Stomach (tissue), 9 donors: ENCODE measurements around the gene COP1. TPM values are rescaled to one million over a fixed set of nuclear protein-coding genes. Genes with fewer than 3 reads are reported as not detected.

Source experiments
- DNase-seq, 2 donors: peaks; one replicate each; pipeline versions ENCODE4 v3.0.0 to v3.0.0-alpha.2; 2013 to 2019
- H3K27ac ChIP-seq, 5 donors: fragments of 200-600 bp in 4 of 5; sonication (generic) in 4 of 5; one replicate each; pipeline ENCODE4 v1.5.1; 2013 to 2019; ENCODE audit warnings: mild to moderate bottlenecking in 1 of 5, moderate library complexity in 1 of 5
- H3K27me3 ChIP-seq, 3 donors: fragments of 200-600 bp; sonication (generic); one replicate each; pipeline ENCODE4 v1.5.1; 2017 to 2019; ENCODE audit warnings: mixed run types in 1 of 3
- H3K36me3 ChIP-seq, 4 donors: fragments of 200-600 bp; sonication (generic); 1 replicate in 3 of 4; 2 replicates in 1 of 4; pipeline ENCODE4 v1.5.1; 2016 to 2019
- H3K4me1 ChIP-seq, 4 donors: fragments of 200-600 bp; sonication (generic); one replicate each; pipeline ENCODE4 v1.5.1; 2016 to 2019
- H3K4me3 ChIP-seq, 4 donors: fragments of 200-600 bp; sonication (generic) in 3 of 4; one replicate each; pipeline ENCODE4 v1.5.1; 2016 to 2019; ENCODE audit warnings: mild to moderate bottlenecking in 1 of 4
- H3K9me3 ChIP-seq, 4 donors: fragments of 200-600 bp; sonication (generic); one replicate each; pipeline ENCODE4 v1.5.1; 2016 to 2019
- CTCF ChIP-seq, 7 experiments: fragments of 450-650 bp in 4 of 7; fragments of 200-600 bp in 3 of 7; sonication (generic) in 3 of 7; IDR thresholded peaks; one replicate each; pipeline ENCODE4 v1.5.1; 2016 to 2019; ENCODE audit warnings: antibody characterized with exemption in 7 of 7, control low read depth in 2 of 7, mild to moderate bottlenecking in 1 of 7
- EP300 ChIP-seq: sonication (generic); formaldehyde crosslinking; IDR thresholded peaks from one replicate; pipeline ENCODE4 v1.6.1; 2017; ENCODE audit warnings: antibody characterized with exemption
- POLR2A ChIP-seq, 4 donors: fragments of 450-650 bp; IDR thresholded peaks; one replicate each; pipeline ENCODE4 v1.6.1; 2016; ENCODE audit warnings: antibody characterized with exemption in 4 of 4, control low read depth in 2 of 4, mild to moderate bottlenecking in 1 of 4, moderate library complexity in 1 of 4
- POLR2AphosphoS5 ChIP-seq, 3 donors: sonication (generic); formaldehyde crosslinking; IDR thresholded peaks; one replicate each; pipeline ENCODE4 v1.6.1; 2016; ENCODE audit warnings: antibody characterized with exemption in 3 of 3
- WGBS, 5 donors: extraction: QIAGEN DNeasy Blood & Tissue Kit in 3 of 5; methylation state at CpG; one replicate each; pipeline versions ENCODE4 v1.1.5 to v1.1.7; 2013 to 2018; 5-methylcytosine and 5-hydroxymethylcytosine counted together
- intact Hi-C: fragments of 100-400 bp; cut with DNase I; formaldehyde crosslinking; loops from one replicate; pipeline ENCODE4 v1.15.1; 2023; ENCODE audit warnings: low total_unique reads
- polyA plus RNA-seq, 3 donors: library from polyadenylated mRNA; stranded (reverse); fragments of 200-250 nt; gene quantifications; one replicate each; pipeline ENCODE4 v1.2.3, GENCODE V29; 2013
- total RNA-seq, 5 donors: library from RNA; depleted of rRNA; stranded (reverse); fragments of >200 nt; gene quantifications; one replicate each; pipeline versions ENCODE4 v1.1.0 to v1.2.3, GENCODE V29; 2014 to 2016
- donor health status: healthy with polysubstance abuse.
- donor health status: Bipolar disorder and iron deficiency.
- donor health status: healthy.

The COP1 gene
- total and polyA plus RNA-seq, 8 donors = 36.2 to 127 (median 55.1) TPM

GRCh38 chr1:176193023-176193422, 14.1 kb downstream of the COP1 start:
- WGBS, 5 donors = 52 to 69% (median 62%) methylated on average over 1 of the region's 1 CpG
- no peaks in the 10 kb centered on the region for H3K9me3 ChIP-seq
- no peak for TF ChIP-seq POLR2AphosphoS5 (IDR thresholded peaks at IDR 0.05)
- no peak for TF ChIP-seq CTCF (IDR thresholded peaks at IDR 0.05)
- TF ChIP-seq EP300 = no peak
- TF ChIP-seq POLR2A (IDR thresholded peaks at IDR 0.05) = no peak
- no peak for DNase-seq
- H3K36me3 ChIP-seq = no peaks in the 10 kb centered on the region
- H3K27ac ChIP-seq = no peak overlapping the region
- intact Hi-C loops = no loop called here
- H3K27me3 ChIP-seq = no peaks in the 10 kb centered on the region
- peaks cover 0 to 32% (median 3%) of the 10 kb centered on the region in 4 donors for H3K4me1 ChIP-seq
- no peak overlapping the region for H3K4me3 ChIP-seq

GRCh38 chr1:176188604-176189003, 18.5 kb downstream of the COP1 start:
- WGBS, 5 donors = 93 to 100% (median 98%) methylated on average over 2 of the region's 2 CpGs
- Histone ChIP-seq H3K9me3 (no peaks in the 10 kb centered on the region), H3K36me3 (peaks cover 0 to under 1% (median 0%) of the 10 kb centered on the region in 4 donors), H3K4me1 (peaks cover 0 to 29% (median 4%) of the 10 kb centered on the region in 4 donors), H3K27me3 (no peaks in the 10 kb centered on the region), H3K4me3 (no peak overlapping the region), H3K27ac (no peak overlapping the region)
- intact Hi-C loops = no loop called here
- no peak for DNase-seq
- TF ChIP-seq CTCF (IDR thresholded peaks at IDR 0.05) = no peak
- TF ChIP-seq EP300 = no peak
- no peak for TF ChIP-seq POLR2A (IDR thresholded peaks at IDR 0.05)
- TF ChIP-seq POLR2AphosphoS5 (IDR thresholded peaks at IDR 0.05) = no peak

GRCh38 chr1:176187001-176187400, 20.1 kb downstream of the COP1 start:
- H3K36me3 ChIP-seq = peaks cover 0 to 16% (median 6%) of the 10 kb centered on the region in 4 donors
- H3K27me3 ChIP-seq = no peaks in the 10 kb centered on the region
- no peak overlapping the region for H3K4me3 ChIP-seq
- no peak for DNase-seq
- no peak for TF ChIP-seq POLR2A (IDR thresholded peaks at IDR 0.05)
- TF ChIP-seq CTCF (IDR thresholded peaks at IDR 0.05) = no peak
- no peak for TF ChIP-seq EP300
- no peak for TF ChIP-seq POLR2AphosphoS5 (IDR thresholded peaks at IDR 0.05)
- WGBS, 5 donors = 84 to 98% (median 95%) methylated on average over 3 of the region's 3 CpGs
- no peaks in the 10 kb centered on the region for H3K9me3 ChIP-seq
- no peak overlapping the region for H3K27ac ChIP-seq
- H3K4me1 ChIP-seq = peaks cover 0 to 32% (median 6%) of the 10 kb centered on the region in 4 donors
- intact Hi-C loops = no loop called here

GRCh38 chr1:176183618-176184017, 23.5 kb downstream of the COP1 start:
- DNase-seq = no peak
- no peak overlapping the region for H3K4me3 ChIP-seq
- no peaks in the 10 kb centered on the region for H3K27me3 ChIP-seq
- 62 to 77% (median 72%) methylated on average over 3 of the region's 3 CpGs for WGBS, 5 donors
- peaks cover 0 to 20% (median 8%) of the 10 kb centered on the region in 4 donors for H3K4me1 ChIP-seq
- H3K9me3 ChIP-seq = no peaks in the 10 kb centered on the region
- TF ChIP-seq EP300 = no peak
- peaks cover 0 to 28% (median 23%) of the 10 kb centered on the region in 4 donors for H3K36me3 ChIP-seq
- intact Hi-C loops = no loop called here
- H3K27ac ChIP-seq = no peak overlapping the region

- WGBS, 5 donors = 69 to 75% (median 73%) methylated on average over 5 of the region's 5 CpGs
- H3K27me3 ChIP-seq = no peaks in the 10 kb centered on the region
- peak in 1 of 2 donors; percentile 1 for DNase-seq
- intact Hi-C loops = no loop called here
- no peaks in the 10 kb centered on the region for H3K9me3 ChIP-seq
- no peak overlapping the region for H3K4me3 ChIP-seq
- H3K27ac ChIP-seq = no peak overlapping the region
- peaks cover 0 to 15% (median 6%) of the 10 kb centered on the region in 4 donors for H3K4me1 ChIP-seq
- TF ChIP-seq CTCF (IDR thresholded peaks at IDR 0.05) = no peak
- TF ChIP-seq POLR2A (IDR thresholded peaks at IDR 0.05) = no peak
- TF ChIP-seq POLR2AphosphoS5 (IDR thresholded peaks at IDR 0.05) = no peak
- no peak for TF ChIP-seq EP300
- H3K36me3 ChIP-seq = peaks cover 0 to 45% (median 42%) of the 10 kb centered on the region in 4 donors
Observed at GRCh38 chr1:176178316-176178715, 28.8 kb downstream of the COP1 start.
